Non-pigmented ciliary epithelial cell (primary cell): ENCODE measurements around the gene CR1.
"Not testable (repeated sequence)": the region's sequence is repeated elsewhere in the genome, so short reads cannot be mapped to it uniquely, and the experiment has no call there.

Experiments
- DNase-seq: peaks from one replicate; pipeline ENCODE4 v3.0.0-alpha.2; 2010; ENCODE audit warnings: low read depth

CR1 gene

DNA sequence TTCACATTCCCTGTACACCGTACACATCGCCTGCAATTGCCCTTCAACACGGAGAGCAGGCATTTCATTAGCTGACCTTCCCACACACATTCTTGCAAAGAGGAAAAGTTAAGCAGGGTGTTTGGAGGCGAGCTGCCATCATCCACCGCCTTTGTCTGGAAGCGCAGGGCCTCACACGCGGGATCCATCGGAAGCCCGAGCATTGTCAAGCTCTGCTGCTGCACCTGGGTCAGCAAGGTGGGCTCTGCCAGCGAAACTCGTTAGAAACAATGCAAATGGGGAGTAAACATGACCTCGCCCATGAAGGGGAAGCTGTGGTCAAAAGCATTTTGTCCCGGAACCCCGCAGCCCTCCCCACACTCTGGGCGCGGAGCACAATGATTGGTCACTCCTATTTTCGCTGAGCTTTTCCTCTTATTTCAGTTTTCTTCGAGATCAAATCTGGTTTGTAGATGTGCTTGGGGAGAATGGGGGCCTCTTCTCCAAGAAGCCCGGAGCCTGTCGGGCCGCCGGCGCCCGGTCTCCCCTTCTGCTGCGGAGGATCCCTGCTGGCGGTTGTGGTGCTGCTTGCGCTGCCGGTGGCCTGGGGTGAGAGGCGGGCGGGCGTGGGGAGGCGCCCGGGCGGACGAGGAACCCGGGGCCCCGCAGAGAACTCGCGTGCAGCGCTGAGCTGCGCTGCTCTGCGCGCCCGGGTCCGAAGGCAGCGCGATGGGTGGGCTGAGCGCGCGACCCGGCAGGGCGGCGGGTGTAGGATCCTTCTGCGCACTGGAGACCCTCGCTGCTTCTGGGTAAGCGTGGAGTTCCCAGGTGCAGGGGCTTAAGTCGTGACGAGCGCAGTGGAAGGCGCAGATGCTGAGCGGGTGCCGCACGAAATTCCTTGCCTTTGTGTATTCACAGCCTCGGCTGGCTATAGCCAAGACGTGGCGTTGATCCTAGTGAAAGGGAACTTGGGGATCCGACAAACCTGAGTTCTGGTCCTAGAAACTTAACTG lies at the start of gene CR1:
Gene CR1 (plus strand): TSS at position 357 of the 992 bp plus-strand sequence. CDS start 111 bp downstream, at position 468.
- no peak for DNase-seq

- no peak for DNase-seq
These were observed 42.3 kb upstream of the CR1 start for GRCh38 chr1:207453710-207454045.

DNA sequence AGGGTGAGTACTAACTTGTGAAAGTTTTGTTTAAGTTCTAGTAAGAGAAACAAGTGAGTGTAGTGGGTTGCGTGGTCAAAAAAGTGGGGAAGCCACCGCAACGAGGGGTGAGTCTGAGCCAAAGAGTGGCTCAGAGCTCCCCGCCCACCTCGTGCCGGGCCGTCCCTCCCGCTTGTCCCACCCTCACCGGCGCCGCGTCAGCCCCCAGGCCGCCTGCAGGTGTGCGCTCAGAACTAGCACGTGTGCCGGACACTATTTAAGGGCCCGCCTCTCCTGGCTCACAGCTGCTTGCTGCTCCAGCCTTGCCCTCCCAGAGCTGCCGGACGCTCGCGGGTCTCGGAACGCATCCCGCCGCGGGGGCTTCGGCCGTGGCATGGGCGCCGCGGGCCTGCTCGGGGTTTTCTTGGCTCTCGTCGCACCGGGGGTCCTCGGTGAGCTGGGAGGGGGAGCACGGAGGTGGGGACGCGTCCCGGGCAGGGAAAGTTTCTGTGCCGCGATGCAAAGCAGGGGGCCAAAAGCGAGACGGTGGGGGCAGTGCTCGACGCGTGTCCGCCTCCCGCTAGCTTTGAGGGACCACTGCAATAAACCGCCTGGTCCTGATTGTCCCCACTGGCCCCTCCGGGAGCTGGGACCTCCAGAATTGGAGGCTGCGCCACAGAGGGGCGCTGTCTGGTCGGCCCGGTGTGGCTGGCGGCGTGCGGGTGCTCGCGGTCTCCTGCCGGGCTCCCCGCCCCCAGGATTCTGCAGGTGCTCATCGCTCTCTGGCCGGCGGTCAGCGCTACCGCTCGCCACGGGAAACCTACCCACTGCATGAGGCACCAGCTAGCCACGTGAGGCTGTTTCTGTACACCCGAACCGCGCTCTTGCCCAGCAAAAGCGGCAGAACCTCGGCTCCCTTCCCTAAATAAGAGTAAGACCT lies 41.7 kb upstream of the CR1 start, which contains the start of gene CR2:
Gene CR2 (plus strand): TSS at position 283 of the 919 bp plus-strand sequence. CDS start 91 bp downstream, at position 374.
- DNase-seq, result no peak

DNA sequence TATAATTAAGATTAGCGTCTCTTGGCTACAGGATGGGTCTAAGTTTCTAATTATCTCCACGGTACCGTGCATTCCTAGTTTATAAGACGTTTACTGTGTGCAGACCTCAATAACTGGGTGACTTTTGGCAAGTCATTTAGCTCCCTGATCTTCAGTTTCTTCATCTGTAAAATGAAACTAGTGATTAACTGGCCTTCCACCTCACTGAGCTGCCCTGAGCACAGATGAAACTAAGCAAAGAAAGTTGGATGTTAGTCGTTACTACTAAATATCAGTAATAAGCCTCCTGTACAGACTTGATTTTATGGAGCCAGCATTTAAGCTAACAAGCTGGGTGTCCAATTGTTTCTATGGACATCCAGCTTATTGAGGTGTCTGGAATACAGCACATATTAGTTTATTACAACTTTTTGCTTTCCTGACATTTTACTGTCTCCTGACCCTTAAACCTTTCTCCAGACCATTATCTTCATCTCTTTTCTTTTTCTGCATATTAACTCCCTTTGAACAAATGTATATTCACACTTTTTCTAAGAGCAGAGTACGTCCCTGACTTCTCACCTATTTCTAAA lies 40.7 kb upstream of the CR1 start:
- DNase-seq, result no peak

DNA sequence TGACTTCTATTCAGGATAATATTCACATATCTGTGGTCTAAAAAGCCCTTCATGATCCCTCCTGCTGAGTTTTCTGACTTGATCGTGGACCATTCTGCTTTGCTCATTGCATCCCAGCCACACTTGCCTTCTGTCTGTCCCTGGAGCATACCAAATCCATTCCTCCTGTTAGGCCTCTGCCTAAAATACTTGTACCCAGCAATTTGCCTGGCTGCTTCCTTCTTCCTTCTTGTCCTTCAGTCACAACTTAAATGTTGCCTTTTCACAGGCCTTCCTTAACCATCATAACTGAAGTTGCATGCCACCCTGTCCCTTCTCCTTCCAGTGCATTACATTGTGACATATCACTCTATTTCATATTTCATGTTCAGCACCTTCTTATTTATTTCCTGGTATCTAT lies 37.5 kb upstream of the CR1 start:
- no peak for DNase-seq

DNA sequence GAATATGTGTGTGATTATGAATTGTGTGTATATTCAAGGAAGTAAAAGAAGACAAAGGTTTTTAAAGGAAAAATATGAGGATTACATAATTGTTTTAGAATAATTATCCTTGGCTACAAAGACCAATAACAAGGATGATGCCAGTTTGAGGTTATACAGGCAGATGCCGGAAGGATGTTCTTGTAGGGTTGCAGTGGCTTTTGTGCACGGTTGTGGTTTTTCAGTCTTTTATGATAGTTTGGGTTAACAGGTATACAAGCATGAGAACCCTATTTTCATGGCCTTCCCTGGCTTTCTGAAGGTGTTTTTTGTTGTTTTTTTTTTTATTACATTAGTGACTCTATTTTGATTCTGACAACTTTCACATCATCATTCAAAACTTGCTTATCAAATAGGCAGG lies 36.9 kb upstream of the CR1 start:
- DNase-seq, result no peak

DNA sequence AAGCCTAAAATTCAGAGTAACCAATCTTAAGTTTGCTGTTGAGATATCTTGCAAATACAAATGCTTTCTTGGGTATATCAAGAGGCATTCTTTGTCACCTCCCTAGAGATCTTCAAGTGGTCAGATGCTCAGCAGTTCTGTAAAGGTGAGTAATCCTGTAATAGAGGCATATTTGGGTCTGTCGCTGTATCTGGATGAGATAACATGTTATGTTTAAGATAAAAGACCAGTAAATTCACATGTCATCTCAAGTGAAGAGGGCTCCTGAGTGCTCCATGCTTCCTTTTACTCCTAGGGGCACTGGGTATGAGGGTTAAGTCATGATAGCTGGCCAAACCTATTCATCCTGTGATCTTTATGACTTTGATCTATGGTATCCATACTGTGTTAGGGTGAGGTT lies 34.3 kb upstream of the CR1 start:
- no peak for DNase-seq

DNA sequence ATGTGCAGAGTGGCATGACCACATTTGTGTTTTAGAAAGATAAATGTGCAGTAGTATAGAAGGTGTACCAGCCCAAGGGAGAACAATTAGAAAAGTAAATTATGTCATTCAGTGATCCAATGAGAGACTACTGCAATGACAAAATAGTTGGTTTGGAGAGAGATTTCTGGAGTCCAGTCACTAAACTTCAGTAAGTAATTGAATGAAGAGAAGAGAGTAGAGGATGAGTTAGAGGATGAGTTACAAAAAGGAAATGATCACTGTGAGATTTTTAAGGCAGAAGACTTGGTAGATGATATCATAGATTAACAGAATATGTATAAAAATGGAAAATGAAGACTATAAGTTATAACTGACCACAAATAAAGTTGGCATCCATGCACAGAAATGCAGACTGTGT lies 33.4 kb upstream of the CR1 start:
- no peak for DNase-seq

DNA sequence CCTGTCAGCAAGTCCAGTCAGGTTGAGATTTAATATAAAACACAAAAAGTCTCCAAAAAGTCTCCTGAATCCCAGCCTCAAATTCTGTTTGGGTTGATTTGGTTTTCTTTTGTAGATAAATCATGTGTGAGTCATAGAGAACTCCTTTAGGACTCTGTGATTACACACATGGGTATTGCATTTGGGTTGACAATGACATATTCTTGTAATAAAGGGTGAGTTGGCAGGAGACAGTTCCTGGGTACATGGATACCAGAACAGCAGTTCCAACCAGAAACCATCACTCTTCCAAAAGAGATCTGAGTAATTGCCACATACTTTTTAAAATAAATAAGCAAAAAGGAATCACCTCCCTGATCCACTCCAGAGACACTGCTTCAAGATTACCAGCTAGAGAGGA lies 32.9 kb upstream of the CR1 start:
- no peak for DNase-seq

DNA sequence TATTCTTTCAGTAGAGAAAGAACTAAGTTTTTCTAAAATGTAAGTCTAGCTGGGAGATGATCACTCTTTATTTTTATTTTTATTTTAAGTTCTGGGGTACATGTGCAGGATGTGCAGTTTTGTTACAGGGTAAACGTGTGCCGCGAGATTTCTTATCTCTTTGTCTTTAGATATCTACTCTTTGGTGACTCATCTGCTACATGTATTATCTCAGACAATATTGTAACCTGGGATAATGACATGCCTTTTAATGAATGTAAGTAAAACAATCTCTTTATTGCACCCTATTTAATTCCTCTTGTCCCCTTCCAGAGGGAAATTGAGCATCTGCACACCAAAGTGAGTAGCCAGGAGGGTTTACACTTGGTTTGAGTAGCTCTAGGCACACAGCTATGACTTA lies 32.4 kb upstream of the CR1 start:
- no peak for DNase-seq

GRCh38 chr1:207470927-207471326 lies 25.0 kb upstream of the CR1 start:
- no peak for DNase-seq

GRCh38 chr1:207474210-207474609 lies 21.7 kb upstream of the CR1 start:
- DNase-seq, result no peak

GRCh38 chr1:207486198-207486597 lies 9.8 kb upstream of the CR1 start:
- no peak for DNase-seq

DNA sequence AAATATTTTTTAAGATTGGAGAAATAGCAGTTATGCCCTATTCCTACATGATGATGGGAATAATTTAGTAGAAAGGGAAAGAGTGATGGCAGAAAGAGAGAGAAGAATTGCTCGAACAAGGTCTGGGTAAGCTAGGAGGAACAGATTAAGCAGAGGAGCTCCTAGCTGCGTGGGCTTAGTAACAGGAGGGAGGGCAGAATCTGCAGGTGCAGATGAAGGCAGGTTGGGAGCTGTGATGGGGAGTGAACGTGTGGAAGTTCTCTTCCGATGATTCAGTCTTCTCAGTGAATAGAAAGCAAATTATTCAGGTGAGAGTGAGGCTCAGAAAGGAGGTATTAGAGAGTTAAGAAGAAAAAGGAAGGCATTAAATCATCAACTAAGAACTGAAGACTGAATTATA lies 8.3 kb upstream of the CR1 start:
- DNase-seq, result no peak

DNA sequence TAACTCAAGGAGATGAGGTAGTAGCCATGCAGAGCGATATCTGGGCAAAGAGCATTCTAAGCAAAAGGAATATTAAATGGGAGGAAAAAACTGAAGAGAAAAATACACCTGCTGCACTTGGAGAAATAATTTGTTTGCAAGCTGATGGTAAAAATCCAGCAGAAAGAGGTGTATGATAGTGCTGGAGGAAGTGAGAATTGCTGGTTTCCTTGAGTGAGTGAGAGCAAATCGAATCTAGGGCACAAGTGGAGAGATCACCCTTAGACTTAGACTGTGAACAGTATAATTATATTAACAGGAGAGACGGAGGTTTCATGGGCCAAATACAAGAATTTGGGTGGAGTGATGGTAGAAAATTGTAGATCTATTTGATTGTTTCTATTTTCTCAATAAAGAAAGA lies 2.7 kb upstream of the CR1 start:
- no peak for DNase-seq

DNA sequence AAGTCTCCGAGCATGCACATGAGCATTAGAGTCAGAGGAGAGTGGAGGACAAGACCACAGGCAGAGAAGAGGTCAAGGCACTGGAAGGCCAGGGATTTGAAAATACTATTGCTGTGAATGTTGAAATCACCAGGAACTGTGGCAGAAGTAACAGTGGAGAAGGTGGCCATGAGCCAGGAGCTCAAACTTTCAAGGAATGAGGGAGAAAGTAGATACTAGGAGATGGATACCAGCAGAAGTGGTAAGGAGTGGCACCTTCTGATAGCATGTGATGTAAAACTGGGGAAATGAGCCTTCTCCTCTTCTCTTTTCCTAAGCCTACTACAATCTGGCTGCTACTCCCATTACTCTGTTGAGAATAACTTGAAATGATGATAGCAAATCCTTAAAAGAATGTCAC lies 1.8 kb upstream of the CR1 start:
- no peak for DNase-seq

GRCh38 chr1:207495281-207495680 lies 676 bp upstream of the CR1 start:
- not testable (repeated sequence) for DNase-seq

DNA sequence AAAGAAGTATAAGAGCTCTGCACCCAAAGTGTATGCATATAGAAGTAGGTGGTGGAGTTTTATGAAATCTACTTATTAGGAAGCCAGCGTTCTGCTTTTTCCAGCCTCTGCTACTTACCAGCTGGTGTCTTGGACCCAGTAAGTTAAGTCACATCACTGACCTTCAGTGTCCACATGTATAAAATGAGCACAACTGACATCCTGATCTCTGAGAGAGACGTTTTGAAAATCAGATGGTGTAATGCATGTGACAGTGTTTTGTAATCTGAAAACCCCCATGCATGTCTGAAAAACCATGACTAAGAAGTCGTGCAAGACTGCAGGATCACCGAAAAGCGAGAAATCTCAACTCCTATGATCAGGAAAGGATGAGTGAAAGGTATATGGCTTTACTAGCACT lies 2.0 kb downstream of the CR1 start:
- no peak for DNase-seq

DNA sequence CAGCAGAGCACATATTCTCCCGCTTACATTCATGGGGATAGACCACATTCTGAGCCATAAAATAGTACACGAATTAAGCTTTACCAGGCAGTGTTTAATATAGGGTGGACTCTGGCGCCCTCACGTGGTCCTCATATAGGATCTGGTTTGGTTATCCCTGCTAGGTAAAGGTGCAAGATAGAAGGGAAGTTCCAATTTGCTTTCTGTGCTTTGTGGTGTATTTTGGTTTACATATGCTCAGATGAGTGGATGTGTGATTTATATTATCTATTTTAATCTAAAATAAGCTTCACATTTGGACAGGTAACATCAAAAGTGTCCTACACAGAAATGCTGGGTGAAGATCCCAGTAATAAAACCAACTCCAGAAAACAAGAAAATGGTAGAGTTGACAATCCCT lies 3.6 kb downstream of the CR1 start:
- peak; percentile 31 for DNase-seq

- DNase-seq, result no peak
These were observed 4.3 kb downstream of the CR1 start for GRCh38 chr1:207500306-207500705.

- no peak for DNase-seq
These were observed 5.1 kb downstream of the CR1 start for GRCh38 chr1:207501071-207501470.

DNA sequence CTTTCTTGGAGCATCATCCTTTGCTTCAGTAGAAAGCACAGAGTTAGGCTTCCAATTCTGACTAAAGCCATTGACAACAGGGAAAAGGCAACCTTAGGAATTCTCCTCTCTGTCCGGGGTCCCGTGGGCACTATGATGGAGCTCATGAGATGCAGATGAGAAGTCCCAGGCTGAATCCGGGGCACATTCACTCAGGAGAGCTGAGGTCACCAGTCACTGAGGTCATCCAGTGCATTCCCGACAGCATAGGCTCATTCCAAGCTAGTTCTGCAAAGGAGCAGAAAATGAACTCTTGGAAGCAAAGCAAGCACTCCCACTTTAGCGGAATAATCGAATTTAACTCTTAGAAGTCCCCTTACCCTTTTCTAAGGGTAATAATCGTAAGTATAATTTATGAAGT lies 6.8 kb downstream of the CR1 start:
- DNase-seq, result no peak

DNA sequence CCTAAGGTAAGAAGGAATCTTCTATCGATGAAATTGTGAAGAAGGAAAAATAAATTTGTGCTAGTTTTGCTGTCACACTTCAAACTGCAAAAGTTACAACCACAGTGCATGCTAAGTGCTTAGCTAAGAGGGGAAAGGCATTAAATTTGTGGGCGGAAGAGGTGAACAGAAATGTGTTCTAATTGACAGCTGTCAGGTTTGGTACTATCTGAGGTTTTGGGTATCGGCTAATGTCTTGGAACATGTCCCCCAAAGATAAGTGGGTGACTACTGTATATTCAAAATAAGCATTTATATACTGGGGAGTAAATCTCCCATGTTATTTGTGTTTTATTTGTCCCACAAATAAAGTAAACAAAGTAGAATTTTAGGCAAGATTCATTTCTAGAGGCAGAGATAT lies 8.0 kb downstream of the CR1 start:
- DNase-seq, result no peak
